Neuron (in vitro differentiated cells): ENCODE results near the gene RIF1.

Experiments
- H2AFZ ChIP-seq: one replicate; pipeline ENCODE4 v1.6.1; 2013; ENCODE audit warnings: low read depth, mild to moderate bottlenecking, inconsistent platforms, low read length, moderate library complexity
- H3K27me3 ChIP-seq: one replicate; pipeline ENCODE4 v1.6.1; 2013; ENCODE audit warnings: low read length; ENCODE audit not compliant: insufficient read depth
- H3K36me3 ChIP-seq: one replicate; pipeline ENCODE4 v1.6.1; 2013; ENCODE audit warnings: low read length; ENCODE audit not compliant: insufficient read depth
- H3K4me1 ChIP-seq: one replicate; pipeline ENCODE4 v1.6.1; 2013; ENCODE audit warnings: low read length; ENCODE audit not compliant: insufficient read depth
- H3K4me3 ChIP-seq: 2 replicates; pipeline ENCODE4 v1.5.1; 2013; ENCODE audit warnings: mild to moderate bottlenecking, low read length, moderate library complexity
- H3K9me3 ChIP-seq: one replicate; pipeline ENCODE4 v1.6.1; 2013; ENCODE audit warnings: low read length

Gene RIF1, protein sequence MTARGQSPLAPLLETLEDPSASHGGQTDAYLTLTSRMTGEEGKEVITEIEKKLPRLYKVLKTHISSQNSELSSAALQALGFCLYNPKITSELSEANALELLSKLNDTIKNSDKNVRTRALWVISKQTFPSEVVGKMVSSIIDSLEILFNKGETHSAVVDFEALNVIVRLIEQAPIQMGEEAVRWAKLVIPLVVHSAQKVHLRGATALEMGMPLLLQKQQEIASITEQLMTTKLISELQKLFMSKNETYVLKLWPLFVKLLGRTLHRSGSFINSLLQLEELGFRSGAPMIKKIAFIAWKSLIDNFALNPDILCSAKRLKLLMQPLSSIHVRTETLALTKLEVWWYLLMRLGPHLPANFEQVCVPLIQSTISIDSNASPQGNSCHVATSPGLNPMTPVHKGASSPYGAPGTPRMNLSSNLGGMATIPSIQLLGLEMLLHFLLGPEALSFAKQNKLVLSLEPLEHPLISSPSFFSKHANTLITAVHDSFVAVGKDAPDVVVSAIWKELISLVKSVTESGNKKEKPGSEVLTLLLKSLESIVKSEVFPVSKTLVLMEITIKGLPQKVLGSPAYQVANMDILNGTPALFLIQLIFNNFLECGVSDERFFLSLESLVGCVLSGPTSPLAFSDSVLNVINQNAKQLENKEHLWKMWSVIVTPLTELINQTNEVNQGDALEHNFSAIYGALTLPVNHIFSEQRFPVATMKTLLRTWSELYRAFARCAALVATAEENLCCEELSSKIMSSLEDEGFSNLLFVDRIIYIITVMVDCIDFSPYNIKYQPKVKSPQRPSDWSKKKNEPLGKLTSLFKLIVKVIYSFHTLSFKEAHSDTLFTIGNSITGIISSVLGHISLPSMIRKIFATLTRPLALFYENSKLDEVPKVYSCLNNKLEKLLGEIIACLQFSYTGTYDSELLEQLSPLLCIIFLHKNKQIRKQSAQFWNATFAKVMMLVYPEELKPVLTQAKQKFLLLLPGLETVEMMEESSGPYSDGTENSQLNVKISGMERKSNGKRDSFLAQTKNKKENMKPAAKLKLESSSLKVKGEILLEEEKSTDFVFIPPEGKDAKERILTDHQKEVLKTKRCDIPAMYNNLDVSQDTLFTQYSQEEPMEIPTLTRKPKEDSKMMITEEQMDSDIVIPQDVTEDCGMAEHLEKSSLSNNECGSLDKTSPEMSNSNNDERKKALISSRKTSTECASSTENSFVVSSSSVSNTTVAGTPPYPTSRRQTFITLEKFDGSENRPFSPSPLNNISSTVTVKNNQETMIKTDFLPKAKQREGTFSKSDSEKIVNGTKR (N-terminal part only)

DNA sequence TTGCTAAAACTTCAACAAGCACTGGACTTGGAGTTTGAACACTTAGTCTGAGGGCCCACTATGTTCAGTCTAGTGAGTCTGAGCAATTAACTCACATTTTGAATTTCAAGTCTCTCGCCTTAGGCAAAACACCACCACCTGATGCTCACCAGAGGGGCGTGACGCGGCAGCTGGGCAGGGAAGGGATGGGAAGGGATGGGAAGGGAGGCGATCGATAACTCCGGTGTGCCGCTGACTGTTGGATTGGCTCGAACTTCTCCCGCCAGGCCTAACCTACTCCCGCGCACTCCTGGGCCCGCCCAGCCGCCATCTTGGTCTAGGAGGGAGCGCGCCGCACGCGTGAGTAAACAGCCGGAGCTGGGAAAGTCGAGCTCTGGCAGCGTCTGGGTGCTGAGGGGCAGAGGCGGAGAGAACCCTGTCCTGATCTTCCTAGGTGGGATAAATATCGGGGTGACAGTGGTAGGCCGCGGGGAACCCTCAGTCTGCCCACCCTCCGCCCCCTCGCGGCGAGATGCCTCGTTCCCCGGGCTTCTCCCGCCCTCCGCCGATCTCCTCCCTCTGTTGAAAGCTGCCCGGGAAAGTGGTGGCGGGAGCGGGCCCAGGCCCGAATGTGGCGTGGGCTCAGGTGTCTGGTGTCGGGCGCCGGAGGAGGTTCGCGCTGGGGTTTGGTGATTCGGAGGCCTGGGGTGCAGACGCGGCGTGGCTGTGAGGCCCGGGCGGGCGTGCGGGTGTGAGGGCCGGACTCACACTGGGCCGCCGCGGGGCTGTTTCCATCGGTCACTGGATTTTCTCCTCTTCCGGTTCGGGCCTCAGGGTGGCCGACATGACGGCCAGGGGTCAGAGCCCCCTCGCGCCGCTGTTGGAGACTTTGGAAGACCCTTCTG lies at the start of gene RIF1:
Gene RIF1, plus strand, starts transcription at position 302 of the 884 bp plus-strand sequence. Its CDS starts 522 bp downstream, at position 824.
- Histone ChIP-seq H3K9me3 (no peaks in the 10 kb centered on the region), H3K27me3 (no peaks in the 10 kb centered on the region), H3K4me3 (peak within 1 kb of the TSS; percentile 97), H2AFZ (peak within 1 kb of the TSS; percentile 81), H3K36me3 (peaks cover 33% of the 10 kb centered on the region), H3K4me1 (peaks cover 8% of the 10 kb centered on the region)

- no peak overlapping the region for H2AFZ ChIP-seq
- H3K4me3 ChIP-seq = no peak overlapping the region
- H3K4me1 ChIP-seq = no peaks in the 10 kb centered on the region
- H3K9me3 ChIP-seq = no peaks in the 10 kb centered on the region
- H3K27me3 ChIP-seq = no peaks in the 10 kb centered on the region
- H3K36me3 ChIP-seq = no peaks in the 10 kb centered on the region
Measured at GRCh38 chr2:151361674-151362370, 47.9 kb upstream of the RIF1 start.

DNA sequence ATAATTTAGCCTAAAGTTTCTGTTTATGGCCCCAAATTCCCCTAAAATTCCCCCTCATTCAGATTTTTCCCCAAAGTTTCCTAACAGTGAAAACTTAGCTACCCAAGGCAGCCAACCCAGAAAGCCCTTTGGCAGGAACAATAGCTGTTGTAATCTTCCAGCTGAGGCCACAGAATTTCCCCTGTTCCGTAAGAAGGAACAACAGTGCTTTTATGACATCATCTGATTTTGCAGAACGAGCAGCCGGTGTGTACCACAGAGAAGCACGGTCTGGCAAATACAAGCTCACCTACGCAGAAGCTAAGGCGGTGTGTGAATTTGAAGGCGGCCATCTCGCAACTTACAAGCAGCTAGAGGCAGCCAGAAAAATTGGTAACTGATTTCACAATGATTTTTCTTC lies 46.0 kb upstream of the RIF1 start:
- Histone ChIP-seq H2AFZ (no peak overlapping the region), H3K4me1 (no peaks in the 10 kb centered on the region), H3K9me3 (no peaks in the 10 kb centered on the region), H3K27me3 (no peaks in the 10 kb centered on the region), H3K36me3 (no peaks in the 10 kb centered on the region), H3K4me3 (no peak overlapping the region)

- Histone ChIP-seq H3K27me3 (no peaks in the 10 kb centered on the region), H3K4me3 (no peak overlapping the region), H2AFZ (no peak overlapping the region), H3K4me1 (no peaks in the 10 kb centered on the region), H3K36me3 (no peaks in the 10 kb centered on the region), H3K9me3 (no peaks in the 10 kb centered on the region)
Measured at GRCh38 chr2:151367571-151367970, 42.1 kb upstream of the RIF1 start.

DNA sequence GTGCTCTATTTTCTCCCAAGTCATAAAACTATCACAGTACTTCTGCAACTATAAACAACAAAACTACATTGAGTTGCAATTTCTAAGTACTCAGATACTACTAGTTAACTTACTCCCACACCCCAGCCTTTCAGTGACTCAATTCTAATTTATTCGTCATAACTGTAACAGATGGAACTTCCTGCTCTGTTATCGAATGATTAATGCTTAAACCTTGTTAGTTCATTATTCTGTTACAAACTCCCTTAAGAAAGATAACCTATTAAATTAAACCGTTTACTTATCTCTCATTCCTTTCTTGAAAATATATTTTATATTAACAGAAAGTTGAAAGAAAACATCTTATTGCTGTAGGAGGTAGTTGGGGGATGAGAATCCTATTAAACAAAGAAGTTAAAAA lies 35.3 kb upstream of the RIF1 start:
- peaks cover 14% of the 10 kb centered on the region for H3K4me1 ChIP-seq
- no peaks in the 10 kb centered on the region for H3K9me3 ChIP-seq
- H3K36me3 ChIP-seq = no peaks in the 10 kb centered on the region
- H3K27me3 ChIP-seq = no peaks in the 10 kb centered on the region
- H3K4me3 ChIP-seq = no peak overlapping the region
- H2AFZ ChIP-seq = no peak overlapping the region

GRCh38 chr2:151379169-151379568 lies 30.5 kb upstream of the RIF1 start:
- Histone ChIP-seq H3K4me3 (no peak overlapping the region), H3K36me3 (no peaks in the 10 kb centered on the region), H3K9me3 (no peaks in the 10 kb centered on the region), H2AFZ (no peak overlapping the region), H3K27me3 (no peaks in the 10 kb centered on the region), H3K4me1 (peaks cover 7% of the 10 kb centered on the region)

- Histone ChIP-seq H3K9me3 (no peaks in the 10 kb centered on the region), H3K4me1 (peaks cover 5% of the 10 kb centered on the region), H3K27me3 (no peaks in the 10 kb centered on the region), H2AFZ (no peak overlapping the region), H3K4me3 (no peak overlapping the region), H3K36me3 (no peaks in the 10 kb centered on the region)
Measured at GRCh38 chr2:151380580-151381235, 29.0 kb upstream of the RIF1 start.

DNA sequence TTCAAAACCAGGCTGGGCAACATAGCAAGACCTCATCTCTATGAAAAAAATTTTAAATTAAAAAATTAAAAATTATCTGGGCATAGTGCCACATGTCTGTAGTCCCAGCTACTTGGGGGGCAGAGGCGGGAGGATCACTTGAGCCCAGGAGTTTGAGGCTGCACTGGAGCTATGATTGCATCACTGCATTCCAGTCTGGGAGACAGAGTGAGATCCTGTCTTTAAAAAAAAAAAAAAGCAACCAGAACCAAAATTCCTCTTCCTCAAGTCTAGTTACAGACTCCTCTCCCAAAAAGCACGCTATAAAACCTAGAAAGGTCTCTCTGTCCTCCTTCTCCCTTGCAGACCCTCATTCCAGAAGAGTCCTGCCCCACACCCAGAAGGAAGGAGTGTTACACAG lies 28.4 kb upstream of the RIF1 start:
- no peaks in the 10 kb centered on the region for H3K27me3 ChIP-seq
- H3K4me1 ChIP-seq = peaks cover 5% of the 10 kb centered on the region
- H2AFZ ChIP-seq = no peak overlapping the region
- H3K4me3 ChIP-seq = no peak overlapping the region
- H3K9me3 ChIP-seq = no peaks in the 10 kb centered on the region
- no peaks in the 10 kb centered on the region for H3K36me3 ChIP-seq

DNA sequence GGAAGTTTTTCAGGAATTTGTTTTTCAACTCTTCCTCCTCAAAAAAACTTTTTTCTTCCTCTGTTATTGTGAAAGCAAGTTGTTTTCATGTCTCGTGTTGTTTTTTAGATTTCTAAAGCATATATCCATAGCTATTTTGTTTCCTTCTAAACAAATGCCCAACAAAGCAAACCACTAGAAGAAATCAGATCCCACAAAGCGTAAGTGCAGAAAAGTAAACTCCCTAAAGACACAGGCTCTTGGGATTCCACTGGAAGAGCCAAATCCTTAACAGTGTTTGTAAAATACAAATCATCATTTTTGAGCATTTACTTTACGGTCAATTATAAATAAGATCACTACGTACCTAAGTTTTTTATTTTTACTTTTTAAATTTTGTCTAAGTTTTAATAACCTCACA lies 21.7 kb upstream of the RIF1 start:
- H3K36me3 ChIP-seq = no peaks in the 10 kb centered on the region
- H2AFZ ChIP-seq = no peak overlapping the region
- no peaks in the 10 kb centered on the region for H3K27me3 ChIP-seq
- H3K9me3 ChIP-seq = no peaks in the 10 kb centered on the region
- no peak overlapping the region for H3K4me3 ChIP-seq
- H3K4me1 ChIP-seq = no peaks in the 10 kb centered on the region

GRCh38 chr2:151391436-151391835 lies 18.3 kb upstream of the RIF1 start:
- no peaks in the 10 kb centered on the region for H3K9me3 ChIP-seq
- H2AFZ ChIP-seq = no peak overlapping the region
- H3K4me3 ChIP-seq = no peak overlapping the region
- H3K4me1 ChIP-seq = no peaks in the 10 kb centered on the region
- H3K27me3 ChIP-seq = no peaks in the 10 kb centered on the region
- no peaks in the 10 kb centered on the region for H3K36me3 ChIP-seq

DNA sequence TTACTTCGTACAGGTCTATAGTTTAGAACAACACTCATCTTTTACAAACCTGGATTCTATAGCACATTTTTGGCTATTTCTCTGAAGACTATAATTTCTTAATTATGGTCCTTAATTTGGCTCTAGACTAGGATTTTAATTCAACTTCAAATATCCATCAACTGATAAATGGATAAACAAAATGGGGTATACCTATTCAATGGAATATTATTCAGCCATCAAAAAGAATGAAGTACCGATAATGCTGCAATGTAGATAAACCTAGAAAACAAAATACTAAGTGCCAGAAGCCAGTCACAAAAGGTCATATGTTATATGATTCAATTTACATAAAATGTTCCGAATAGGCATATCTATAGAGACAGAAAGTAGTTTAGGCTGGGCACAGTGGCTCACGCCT lies 15.2 kb upstream of the RIF1 start:
- H3K36me3 ChIP-seq = no peaks in the 10 kb centered on the region
- no peaks in the 10 kb centered on the region for H3K27me3 ChIP-seq
- no peak overlapping the region for H3K4me3 ChIP-seq
- no peaks in the 10 kb centered on the region for H3K4me1 ChIP-seq
- no peaks in the 10 kb centered on the region for H3K9me3 ChIP-seq
- H2AFZ ChIP-seq = no peak overlapping the region
